ENCODE results near the gene MRPS22.

Gene MRPS22

DNA sequence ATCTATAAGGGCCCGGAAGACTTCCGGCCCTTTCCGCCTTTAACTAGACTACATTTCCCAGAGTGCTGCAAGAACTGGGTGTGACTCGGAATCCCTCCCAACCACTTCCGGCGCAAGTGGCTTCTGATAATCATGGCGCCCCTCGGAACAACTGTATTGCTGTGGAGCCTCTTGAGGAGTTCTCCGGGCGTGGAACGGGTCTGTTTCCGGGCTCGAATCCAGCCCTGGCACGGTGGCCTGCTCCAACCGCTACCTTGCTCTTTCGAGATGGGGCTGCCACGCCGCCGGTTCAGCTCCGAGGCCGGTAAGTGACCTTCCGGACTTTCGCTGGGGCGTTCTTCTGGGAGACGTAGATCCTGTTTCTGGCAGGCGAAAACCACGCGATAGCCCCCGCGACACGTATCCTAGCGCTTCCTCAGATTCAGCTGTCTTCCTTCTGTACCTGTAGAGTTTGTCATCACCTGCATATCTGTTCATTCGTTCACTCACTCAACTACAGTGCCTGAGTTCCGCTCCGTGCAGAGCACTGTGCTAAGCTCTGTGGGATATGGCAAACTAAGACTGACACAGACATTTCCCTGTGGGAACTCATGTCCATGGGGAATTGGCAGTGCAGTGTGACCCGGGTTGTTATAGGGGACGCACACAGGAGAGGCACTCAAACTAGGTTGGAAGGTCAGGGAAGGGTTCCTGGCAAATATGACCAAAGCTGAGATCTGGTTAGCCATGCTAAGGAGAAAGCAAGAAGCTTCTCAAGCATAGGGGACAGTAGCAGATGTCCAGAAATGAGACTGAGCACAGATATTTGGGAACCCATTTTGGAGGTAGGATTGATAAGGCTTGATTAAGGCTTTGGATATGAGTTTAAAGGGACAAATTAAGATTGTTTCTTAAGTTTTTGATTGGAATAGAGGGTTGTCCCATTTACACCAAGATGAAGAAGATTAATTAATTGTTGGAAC, at the start of gene MRPS22:
Gene MRPS22, plus strand, starts transcription at position 126 of the 962 bp plus-strand sequence. Its CDS starts 7 bp downstream, at position 133.
- DNase-seq (ENCODE audit: low read depth): peak; percentile 69

DNA sequence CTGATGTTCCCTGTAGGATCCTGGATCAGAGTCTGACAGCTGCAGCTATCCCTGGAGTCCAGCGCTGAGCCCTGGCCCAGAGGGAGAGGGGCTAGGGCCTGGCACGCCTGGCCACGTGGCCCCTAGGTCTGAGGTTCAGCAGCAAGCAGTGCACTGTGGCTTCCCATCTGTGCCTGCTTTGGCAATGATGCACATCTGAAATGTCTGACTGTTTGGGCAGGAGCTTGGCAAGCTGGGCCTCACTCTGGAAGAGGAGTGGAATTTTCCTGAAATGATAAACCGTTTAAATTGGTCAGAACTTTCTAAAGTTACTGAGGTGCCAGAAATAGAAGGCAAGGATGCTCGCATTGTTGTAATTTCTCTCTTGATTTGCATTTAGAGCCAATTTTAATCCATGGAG, 48.8 kb upstream of the MRPS22 start:
- DNase-seq (ENCODE audit: low read depth): no peak

DNA sequence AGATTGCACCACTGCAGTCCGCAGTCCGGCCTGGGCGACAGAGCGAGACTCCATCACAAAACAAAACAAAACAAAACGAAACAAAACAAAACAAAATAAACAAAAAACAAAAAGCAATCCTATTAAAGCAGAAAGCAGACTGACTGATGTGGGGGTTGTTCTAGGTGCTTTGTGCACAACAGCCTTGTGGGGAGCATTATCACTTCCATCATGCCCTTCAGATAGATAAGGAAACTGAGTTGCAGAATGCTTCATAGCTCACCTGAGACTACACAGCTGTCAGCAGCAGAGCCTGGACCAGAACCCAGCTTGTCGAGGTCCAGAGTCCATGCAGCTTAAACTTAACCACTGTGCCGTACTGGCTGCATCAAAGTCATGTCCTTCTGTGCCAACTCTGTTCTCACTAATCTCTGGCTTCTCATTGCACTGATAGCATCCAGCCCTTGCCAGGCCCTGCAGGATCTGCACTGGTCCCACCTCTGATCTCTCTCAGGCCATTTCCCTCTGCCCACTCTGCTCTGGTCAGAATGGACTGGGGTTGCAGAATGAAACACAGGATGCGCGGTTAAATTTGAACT, 47.6 kb upstream of the MRPS22 start:
- no peak for DNase-seq (ENCODE audit: low read depth)

DNA sequence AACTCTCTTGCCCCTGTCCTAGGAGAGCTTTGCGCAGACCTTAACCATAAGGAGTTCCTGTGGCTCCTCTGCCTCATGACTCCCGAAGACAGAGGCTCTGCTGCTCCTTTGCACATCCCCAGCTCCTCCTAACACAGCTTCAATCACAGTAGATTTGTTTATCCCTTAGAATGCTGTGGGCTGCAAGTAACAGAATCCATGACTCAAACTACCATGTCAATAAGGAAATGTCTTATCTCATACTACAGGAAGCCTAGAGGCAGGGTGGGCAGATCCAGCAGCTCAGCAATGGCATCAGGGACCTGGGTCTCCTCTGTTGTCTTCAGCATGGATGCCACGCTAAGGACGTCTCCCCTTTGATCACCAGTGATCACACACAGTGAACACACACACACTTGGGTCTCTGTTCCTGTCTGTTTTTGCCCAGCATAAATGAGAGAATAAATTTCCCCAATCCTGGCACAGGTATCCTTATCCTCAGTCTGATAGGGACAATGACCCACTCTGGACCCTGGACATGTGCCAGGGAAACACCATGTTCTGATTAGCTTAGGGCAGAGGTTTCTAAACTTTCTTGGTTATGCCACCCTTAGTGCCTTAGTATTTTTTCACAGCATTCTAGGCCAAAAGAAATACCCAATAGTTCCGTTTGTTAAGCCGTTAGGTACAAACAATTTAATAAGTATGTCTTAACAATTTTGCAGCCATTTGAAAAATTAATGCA, 46.1 kb upstream of the MRPS22 start:
- DNase-seq (ENCODE audit: low read depth): no peak

DNA sequence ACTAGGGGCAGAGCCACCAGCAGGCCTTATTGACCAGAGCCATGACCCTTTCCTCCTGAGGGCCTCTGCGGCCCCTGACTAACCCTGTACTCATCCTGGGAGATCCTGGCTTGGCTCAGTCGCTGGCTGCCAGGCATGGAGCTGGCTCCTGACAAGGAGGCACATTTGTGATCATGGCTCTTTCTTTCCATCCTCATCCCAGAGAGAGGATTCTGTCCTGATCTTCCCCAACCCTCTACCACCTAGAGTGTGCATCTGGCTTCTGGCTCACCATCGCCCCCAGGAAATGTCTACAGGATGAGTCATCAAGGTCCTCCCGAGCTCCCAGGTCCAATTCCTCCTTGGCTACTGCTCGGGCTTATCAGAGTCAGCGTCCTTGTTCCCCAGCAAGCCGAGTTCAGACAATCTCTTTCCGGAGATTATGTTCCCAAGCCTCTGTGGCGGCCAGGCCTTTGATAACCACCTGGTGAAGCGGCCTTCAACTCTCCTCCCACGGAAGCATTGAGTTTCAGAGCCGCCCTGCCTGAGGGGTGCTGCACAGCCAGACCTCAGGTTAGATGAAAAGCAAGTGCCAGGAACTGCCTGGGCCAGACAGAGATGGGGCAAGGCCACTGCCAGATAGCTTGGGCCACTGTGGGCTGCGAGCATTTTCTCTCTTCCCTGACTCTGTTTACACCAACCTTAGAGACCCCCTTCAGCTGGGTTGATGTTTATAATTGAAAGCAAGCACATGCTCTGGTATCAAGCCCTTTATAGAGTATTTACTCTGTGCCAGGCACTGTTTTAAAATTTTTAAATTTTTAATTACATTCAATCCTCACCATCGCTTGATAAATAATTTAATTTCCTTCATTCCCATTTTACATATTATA, 44.3 kb upstream of the MRPS22 start:
- DNase-seq (ENCODE audit: low read depth): no peak

DNA sequence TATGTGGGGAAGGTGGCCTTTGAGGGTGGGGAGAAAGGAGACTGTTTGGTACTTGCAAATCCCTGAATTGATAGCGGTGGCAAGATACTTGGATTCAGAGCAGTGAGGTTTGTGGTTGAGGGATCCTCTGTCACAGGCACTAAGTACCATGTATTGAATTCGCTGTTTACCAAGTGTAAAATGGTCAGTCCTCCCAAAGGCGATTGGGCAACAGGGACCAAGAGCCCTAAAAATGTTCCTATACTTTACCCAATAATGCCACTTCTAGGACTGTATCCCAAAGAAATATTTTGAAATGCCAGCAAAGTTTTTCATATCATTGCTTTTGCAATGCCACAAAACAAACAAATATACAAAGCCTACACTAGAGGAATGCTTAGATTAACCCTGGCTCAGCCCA, 43.4 kb upstream of the MRPS22 start:
- DNase-seq (ENCODE audit: low read depth): no peak

DNA sequence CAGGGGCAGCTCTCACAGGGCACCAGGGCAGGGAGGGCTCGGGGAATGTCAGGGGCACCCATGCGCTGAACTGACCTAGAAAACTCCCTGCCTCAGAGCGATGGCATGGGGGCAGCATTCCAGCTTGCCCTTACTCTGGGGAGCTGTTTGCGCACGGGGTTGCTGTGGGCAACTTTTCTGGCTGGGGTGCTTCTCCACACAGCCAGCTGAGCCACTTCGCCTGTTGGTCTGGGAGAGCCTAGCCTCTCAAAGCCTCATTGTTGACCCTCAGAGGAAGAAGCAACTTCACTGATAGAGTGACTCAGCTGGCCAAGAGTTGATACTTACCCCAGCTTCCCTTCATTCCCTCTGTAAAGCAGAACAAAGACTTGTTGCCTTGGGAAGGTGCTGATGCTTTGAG, 42.6 kb upstream of the MRPS22 start:
- DNase-seq (ENCODE audit: low read depth): no peak

DNA sequence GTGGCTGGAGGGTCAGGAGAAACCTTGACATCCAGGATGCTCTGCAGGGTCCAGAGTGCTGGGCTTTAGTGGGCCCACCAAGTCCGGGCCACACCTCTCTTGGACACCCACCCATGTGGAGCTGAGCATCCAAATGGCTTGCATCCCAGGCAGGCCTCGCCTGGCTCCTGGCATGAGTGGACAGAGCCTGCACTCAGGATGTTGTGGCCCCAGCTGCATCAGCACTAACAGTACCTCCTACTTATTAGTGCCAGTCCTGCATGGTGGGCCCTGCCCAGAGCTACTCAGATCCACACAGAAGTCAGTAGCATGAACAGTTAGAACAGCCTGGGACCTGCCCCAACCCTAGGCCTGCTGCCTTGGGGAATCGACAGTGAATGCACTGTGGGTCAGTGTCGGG, 42.2 kb upstream of the MRPS22 start:
- DNase-seq (ENCODE audit: low read depth): no peak

DNA sequence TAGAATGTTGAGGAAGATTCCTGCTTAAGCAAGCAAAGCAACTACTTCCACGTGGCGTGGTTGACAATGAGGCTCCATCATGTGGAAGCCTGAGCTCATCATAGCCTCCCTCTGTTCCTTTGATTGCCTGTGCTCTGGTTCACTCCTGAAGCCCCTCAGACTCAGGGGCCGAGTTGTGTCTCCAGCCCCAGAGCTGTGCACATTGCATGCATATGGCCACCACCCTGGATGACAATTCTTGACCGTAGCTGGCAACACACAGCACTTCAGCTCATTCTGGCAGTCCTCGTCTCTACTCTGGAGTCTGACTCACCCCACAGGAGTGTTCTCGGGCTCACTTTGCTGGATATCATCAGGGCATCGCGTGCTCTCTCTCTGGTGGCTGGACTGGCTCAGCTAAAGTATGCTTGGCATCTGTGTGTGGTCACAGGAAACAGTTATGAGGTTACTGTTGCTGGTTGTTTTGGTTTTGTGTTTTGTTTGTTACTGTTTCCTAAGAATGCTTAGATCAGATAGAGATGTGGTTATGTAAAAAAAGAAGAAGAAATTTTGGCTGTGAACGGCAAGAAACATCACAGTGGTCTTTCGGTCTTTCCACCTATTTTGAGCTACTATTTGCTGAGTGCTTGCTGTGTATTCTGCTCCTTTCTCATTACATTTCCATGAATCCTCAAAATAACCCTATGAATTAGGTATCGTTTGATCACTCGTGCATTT, 41.6 kb upstream of the MRPS22 start:
- no peak for DNase-seq (ENCODE audit: low read depth)

DNA sequence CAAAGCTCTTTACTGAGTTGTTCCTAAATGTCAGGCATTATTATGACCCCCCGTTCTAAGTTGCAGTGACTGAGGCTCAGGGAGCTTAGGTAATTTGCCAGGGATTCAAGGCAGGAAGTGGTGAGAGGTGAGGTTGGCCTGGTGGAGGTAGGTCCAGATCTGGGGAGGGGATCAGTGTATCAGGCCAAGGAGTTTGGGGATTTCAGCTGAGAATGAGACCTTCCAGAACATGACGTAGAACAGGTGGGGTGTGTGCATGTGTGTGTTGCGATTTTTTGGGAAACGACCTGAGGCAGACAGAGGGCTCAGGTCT, 41.1 kb upstream of the MRPS22 start:
- no peak for DNase-seq (ENCODE audit: low read depth)

DNA sequence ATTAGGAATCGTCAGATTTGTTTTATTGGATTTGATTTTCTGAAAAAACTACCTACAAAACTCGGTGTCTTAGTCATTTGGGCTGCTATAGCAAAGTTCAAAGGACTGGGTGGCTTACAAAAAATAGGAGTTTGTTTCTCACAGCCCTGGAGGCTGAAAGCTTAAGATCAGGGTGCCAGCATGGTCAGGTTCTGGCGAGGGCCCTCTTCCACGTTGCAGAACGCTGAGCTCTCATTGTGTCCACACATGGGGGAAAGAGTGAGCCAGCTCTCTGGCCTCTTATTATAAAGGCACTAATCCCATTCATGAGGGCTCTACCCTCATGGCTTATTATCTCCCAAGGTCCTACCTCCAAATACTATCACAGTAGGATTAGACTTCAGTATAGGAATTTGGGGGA, 40.6 kb upstream of the MRPS22 start:
- no peak for DNase-seq (ENCODE audit: low read depth)

DNA sequence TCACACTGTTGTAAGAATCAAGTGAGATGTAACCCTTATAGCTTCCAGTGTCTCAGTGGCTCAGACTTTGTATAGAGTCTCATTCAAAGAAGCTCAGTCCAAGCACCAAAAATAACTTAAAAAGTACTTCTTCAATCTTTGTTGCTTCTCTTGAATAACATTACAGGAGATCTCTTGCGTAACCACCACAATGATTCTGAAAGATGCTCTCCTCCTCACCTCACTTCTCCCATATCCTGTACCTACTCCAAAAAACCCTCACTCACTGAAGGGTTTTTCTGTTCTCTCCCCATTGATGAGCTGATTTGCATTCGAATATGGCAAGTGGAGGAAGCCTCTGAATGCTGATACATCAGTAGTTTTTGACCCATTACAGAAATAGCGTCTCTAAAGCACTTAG, 39.4 kb upstream of the MRPS22 start:
- no peak for DNase-seq (ENCODE audit: low read depth)

DNA sequence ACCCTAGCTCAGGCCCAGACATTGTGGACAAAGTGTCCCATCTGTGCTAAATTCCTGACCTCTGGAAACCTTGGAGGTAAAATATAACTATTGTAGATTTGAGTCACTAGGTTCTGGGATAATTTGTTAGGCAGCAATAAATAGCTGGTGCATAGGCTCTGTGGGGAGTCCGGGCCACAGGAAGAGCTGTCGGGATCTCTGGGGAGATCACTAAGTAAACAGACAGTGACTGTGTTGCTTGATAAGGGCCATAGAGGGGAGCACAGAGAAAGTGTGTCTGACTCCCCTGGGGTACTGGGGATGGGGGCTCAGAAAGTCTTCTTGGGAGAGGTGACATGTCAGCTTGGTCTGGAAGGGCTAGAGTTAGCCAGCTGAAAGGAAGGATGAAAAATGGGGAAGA, 37.7 kb upstream of the MRPS22 start:
- DNase-seq (ENCODE audit: low read depth): no peak

DNA sequence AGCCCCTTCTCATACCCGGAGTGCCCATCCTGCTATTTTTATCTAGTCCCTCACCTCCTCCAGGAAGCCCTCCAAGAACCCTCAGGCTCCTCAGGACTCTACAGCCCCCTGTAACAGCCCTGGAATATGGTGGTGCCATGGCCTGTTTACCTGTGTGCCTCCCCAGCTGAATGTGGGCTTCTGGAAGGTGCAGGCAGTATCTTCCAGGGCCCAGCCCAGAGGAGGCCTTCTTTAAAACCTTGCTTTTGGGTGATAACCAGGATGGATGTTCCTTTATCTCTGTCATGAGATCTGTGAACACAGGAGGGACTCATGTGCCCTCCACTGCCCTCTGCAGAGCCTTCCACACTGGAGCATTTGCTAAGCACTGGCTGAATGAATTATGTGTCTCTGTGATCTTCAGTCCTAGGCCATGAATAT, 36.7 kb upstream of the MRPS22 start:
- no peak for DNase-seq (ENCODE audit: low read depth)

DNA sequence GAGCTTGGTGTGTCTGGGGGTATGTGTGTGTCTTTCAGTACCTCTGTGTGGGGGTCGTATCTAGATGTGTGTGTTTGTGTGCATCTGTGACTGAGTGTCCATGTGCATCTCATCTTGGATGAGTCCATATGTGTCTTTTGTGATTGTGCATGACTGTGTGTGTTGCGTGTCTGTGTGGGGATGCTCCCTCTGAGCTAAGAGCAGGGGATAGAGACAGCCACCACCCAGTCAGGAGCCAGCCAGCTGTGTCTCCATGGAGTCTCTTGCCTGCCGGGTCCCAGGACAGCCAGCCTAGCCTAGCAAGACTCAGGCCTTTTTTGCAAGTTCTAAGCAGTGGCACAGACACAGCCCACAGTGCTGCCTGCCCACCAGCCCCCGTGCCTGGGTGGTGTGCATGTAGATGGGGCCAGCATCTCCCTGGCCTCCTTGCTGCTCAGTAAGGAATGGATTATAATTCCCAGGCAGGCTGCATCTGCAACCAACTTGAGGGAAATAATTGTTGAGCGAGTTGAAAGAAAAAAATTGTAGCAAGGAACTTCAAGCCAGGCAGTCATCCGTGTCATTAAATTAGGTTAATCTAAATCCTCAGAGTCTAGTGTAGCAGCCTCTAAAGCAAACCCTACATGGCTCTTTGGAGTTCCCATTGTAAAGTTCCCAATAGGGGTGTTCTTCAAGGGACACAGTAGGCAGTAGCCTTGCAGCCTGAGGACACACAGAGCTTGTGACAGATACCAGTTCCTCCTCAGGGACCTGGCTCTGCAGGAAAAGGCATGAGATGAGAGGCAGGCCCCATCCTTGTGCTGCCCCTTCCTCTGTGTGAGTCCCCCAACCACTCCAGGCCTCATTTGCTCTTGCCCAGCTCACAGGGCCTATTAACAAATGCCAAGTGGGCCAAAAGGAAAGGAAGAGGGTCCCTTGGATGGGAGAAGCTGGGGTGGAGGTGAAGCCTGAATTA, 35.9 kb upstream of the MRPS22 start:
- no peak for DNase-seq (ENCODE audit: low read depth)

DNA sequence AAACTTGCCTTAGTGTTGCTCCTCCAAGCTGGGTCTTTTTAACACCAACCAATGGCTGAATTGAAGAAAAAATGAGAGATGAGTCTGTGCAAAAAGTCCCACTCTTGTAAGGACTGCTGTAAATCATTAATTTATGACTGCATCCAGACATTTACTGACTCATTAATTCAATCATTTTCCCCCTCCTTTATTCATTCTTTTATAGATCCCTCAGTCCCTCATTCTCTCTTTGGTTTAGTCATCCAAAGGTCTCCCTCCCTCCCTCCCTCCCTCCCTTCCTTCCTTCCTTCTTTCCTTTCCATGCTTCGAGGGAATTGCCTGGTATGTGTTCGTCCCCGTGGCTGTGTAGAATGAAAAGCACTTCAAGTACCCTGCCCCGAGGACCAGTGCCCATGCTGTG, 35.3 kb upstream of the MRPS22 start:
- DNase-seq (ENCODE audit: low read depth): no peak

DNA sequence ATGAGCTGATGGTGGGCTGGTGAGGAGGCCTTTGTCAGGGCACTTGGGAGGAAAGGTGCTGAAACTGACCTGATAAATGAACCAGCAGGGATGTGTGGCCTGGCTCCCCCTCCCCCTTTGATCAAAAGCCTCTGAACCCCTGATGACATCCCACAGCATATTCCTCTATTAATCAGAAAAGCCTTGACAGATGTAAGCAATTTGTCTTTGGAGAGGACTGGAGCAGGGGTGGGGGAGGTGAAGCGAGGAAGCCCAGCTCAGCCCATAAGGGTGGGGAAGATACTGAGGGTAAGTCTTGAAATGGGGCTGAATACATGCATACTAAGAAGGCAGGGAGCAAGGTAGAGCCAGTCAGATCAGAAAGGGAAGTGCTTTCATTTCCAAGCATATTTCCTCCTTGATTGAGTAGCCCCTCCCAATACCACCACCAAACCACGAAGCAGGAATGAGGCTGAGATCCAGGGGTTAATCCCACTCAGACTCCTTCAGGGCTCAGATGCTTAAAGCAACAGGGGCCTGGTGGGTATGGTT, 34.7 kb upstream of the MRPS22 start:
- no peak for DNase-seq (ENCODE audit: low read depth)

DNA sequence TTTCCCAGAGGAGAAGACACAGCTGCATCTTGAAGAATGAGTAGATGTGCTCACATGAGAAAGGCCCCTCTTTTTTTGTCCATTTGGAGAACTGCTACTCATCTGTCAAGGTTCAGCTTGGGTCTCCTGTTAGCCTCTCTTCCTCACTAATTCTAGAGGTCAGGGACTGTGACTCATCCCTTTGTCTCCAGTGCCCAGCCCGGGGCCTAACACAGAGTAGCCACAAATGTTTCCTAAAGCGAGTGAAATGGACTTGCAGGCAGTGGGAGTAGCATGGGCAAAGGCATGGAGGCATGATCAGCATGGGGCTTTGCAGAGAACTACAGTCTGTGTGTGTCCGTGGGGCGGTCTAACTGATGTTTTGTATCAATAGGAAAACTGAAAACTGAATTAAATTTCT, 33.9 kb upstream of the MRPS22 start:
- no peak for DNase-seq (ENCODE audit: low read depth)

DNA sequence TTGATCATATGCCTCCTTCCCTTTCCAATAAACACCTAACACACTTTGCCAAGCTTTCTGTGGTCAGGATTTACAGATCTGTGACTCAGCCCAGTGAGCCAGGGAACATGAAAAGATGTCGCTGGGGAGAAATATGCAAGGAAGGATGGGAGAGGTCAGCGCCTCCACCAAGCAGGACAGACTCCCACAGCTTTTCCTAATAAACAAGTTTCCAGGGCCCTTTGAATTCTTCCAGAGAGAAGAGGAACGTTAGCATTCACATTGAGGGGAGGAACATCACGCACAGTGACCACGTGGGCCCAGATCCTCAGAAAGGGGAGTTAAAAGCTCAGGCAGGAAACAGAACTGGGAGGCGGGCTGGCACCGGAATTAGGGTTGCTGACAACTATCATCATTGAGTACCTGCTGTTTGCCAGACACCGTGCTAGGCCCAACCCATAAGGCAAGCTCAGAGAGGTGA, 33.3 kb upstream of the MRPS22 start:
- no peak for DNase-seq (ENCODE audit: low read depth)

DNA sequence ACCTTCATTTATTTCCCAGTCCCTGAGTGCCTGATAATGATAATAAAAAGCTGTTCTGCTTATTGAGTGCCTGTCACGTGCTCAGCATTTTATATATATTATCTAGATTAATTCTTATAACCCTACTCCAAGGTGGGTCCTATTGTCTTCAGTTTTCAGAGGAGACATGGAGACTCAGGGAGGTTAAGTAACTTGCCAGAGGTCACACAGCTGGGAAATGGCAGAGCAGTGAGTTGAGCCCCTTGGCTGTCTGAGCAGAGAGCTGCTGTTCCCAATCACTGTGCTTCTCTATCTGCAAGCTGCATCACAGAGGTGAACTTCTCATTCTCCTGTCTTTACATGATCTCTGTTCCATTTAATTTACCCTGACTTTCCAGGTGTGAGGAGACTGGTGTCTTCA, 32.3 kb upstream of the MRPS22 start:
- DNase-seq (ENCODE audit: low read depth): no peak
